Astrocyte (in vitro differentiated cells and primary cell): Measurements from ENCODE around the gene FAM83D. TPM values are rescaled to one million over a fixed set of nuclear protein-coding genes. Genes with fewer than 3 reads are reported as not detected.

Experiments used
- DNase-seq: peaks from one replicate; pipeline ENCODE4 v3.0.0-alpha.2; 2010; ENCODE audit warnings: low read depth
- FAIRE-seq: peaks from 2 replicates; lab custom pipeline; 2011; peaks lifted over from hg19 to GRCh38; lab: Jason Lieb, UNC
- H2AFZ ChIP-seq: 2 replicates; pipeline ENCODE4 v1.6.0; 2012; ENCODE audit warnings: low read depth, low read length, inconsistent platforms
- H3K27ac ChIP-seq: 2 replicates; pipeline ENCODE4 v1.5.1; 2011; ENCODE audit warnings: low read depth, low read length, inconsistent platforms
- H3K27me3 ChIP-seq: 2 replicates; pipeline ENCODE4 v1.6.0; 2011; ENCODE audit warnings: low read length, inconsistent platforms; ENCODE audit not compliant: insufficient read depth
- H3K36me3 ChIP-seq: 2 replicates; pipeline ENCODE4 v1.5.1; 2011; ENCODE audit warnings: low read length, inconsistent platforms; ENCODE audit not compliant: insufficient read depth
- H3K4me1 ChIP-seq: 2 replicates; pipeline ENCODE4 v1.5.1; 2011; ENCODE audit warnings: low read length, inconsistent platforms; ENCODE audit not compliant: insufficient read depth
- H3K4me2 ChIP-seq: 2 replicates; pipeline ENCODE4 v1.6.0; 2012; ENCODE audit warnings: low read length, inconsistent platforms
- H3K4me3 ChIP-seq: 2 replicates; pipeline ENCODE4 v1.5.1; 2011; ENCODE audit warnings: low read depth, mild to moderate bottlenecking, low read length, inconsistent platforms; ENCODE audit not compliant: insufficient read depth
- H3K79me2 ChIP-seq: 2 replicates; pipeline ENCODE4 v1.6.0; 2012; ENCODE audit warnings: mild to moderate bottlenecking, low read length, inconsistent platforms; ENCODE audit not compliant: insufficient read depth
- H3K9ac ChIP-seq: 2 replicates; pipeline ENCODE4 v1.6.0; 2012; ENCODE audit warnings: mild to moderate bottlenecking, low read length, inconsistent platforms
- H3K9me3 ChIP-seq: 2 replicates; pipeline ENCODE4 v1.5.1; 2012; ENCODE audit warnings: low read depth, mild to moderate bottlenecking, low read length, inconsistent platforms; ENCODE audit not compliant: insufficient read depth
- H4K20me1 ChIP-seq: 2 replicates; pipeline ENCODE4 v1.6.0; 2012; ENCODE audit warnings: low read length, inconsistent platforms; ENCODE audit not compliant: insufficient read depth
- H3K27ac Mint-ChIP-seq: one replicate; pipeline ENCODE4 v1.8.0; 2021; ENCODE audit warnings: mild to moderate bottlenecking, mixed read lengths; ENCODE audit not compliant: unreplicated experiment
- H3K27me3 Mint-ChIP-seq: one replicate; pipeline ENCODE4 v1.8.0; 2021; ENCODE audit warnings: low read depth, mixed read lengths; ENCODE audit not compliant: unreplicated experiment
- H3K36me3 Mint-ChIP-seq: one replicate; pipeline ENCODE4 v1.8.0; 2021; ENCODE audit warnings: low read depth, mixed read lengths; ENCODE audit not compliant: unreplicated experiment
- H3K4me1 Mint-ChIP-seq: one replicate; pipeline ENCODE4 v1.8.0; 2021; ENCODE audit warnings: low read depth, mixed read lengths; ENCODE audit not compliant: unreplicated experiment
- H3K4me3 Mint-ChIP-seq: one replicate; pipeline ENCODE4 v1.8.0; 2021; ENCODE audit warnings: mild to moderate bottlenecking, moderate library complexity, mixed read lengths; ENCODE audit not compliant: unreplicated experiment
- H3K9me3 Mint-ChIP-seq: one replicate; pipeline ENCODE4 v1.8.0; 2021; ENCODE audit warnings: mild to moderate bottlenecking, mixed read lengths; ENCODE audit not compliant: unreplicated experiment
- EZH2 ChIP-seq: IDR thresholded peaks from 2 replicates; pipeline ENCODE4 v1.6.1; 2012; ENCODE audit warnings: mild to moderate bottlenecking, low read length, inconsistent platforms; ENCODE audit not compliant: insufficient read depth
- total RNA-seq: library from RNA; stranded (reverse); gene quantifications from 2 replicates; pipeline ENCODE4 v1.2.1, GENCODE V29; 2021
- TF ChIP-seq, protein P1 (sequence below): IDR thresholded peaks from 2 replicates; pipeline ENCODE4 v1.5.1; 2011; ENCODE audit warnings: low read depth, mild to moderate bottlenecking, inconsistent platforms, low read length, moderate library complexity; ENCODE audit not compliant: insufficient read depth

The FAM83D gene
- total RNA-seq, 1 donor from 2014 or later, result 3.3 TPM

DNA sequence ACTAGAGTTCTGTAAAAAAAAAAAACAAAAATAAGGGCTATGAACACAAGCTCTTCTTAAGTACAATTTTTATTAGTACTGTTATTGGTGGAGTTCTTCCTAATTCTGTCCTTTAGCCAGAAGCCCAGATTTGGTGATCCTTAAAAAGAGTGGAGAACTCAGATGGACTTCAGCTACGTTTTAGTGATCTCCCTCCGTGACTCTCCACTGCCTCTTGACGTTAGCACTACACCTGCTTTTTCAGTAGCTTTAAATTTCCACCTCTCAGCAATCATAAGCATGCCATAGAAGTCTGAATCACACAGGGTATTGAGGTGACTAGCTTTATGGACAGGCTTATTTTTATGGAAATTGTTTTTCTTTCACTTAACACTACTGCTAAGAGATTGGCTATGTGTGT is 53.6 kb downstream of the FAM83D start:
- Histone ChIP-seq H3K27ac (no peak overlapping the region), H2AFZ (no peak overlapping the region), H3K79me2 (peaks cover 18% of the 10 kb centered on the region), H3K9ac (no peak overlapping the region), H3K9me3 (no peaks in the 10 kb centered on the region), H3K4me1 (peaks cover 5% of the 10 kb centered on the region), H3K27me3 (no peaks in the 10 kb centered on the region), H4K20me1 (peaks cover 31% of the 10 kb centered on the region), H3K4me2 (no peak overlapping the region), H3K4me3 (no peak overlapping the region), H3K36me3 (peaks cover 4% of the 10 kb centered on the region)
- DNase-seq, result no peak
- H3K9me3 Mint-ChIP-seq, result no peaks in the 10 kb centered on the region
- H3K4me1 Mint-ChIP-seq, result peaks cover 13% of the 10 kb centered on the region
- TF ChIP-seq EZH2, result no peak
- TF ChIP-seq, protein P1, sequence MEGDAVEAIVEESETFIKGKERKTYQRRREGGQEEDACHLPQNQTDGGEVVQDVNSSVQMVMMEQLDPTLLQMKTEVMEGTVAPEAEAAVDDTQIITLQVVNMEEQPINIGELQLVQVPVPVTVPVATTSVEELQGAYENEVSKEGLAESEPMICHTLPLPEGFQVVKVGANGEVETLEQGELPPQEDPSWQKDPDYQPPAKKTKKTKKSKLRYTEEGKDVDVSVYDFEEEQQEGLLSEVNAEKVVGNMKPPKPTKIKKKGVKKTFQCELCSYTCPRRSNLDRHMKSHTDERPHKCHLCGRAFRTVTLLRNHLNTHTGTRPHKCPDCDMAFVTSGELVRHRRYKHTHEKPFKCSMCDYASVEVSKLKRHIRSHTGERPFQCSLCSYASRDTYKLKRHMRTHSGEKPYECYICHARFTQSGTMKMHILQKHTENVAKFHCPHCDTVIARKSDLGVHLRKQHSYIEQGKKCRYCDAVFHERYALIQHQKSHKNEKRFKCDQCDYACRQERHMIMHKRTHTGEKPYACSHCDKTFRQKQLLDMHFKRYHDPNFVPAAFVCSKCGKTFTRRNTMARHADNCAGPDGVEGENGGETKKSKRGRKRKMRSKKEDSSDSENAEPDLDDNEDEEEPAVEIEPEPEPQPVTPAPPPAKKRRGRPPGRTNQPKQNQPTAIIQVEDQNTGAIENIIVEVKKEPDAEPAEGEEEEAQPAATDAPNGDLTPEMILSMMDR, result no peak
- H3K4me3 Mint-ChIP-seq, result no peak overlapping the region
- no peak for FAIRE-seq
- no peaks in the 10 kb centered on the region for H3K27me3 Mint-ChIP-seq
- no peaks in the 10 kb centered on the region for H3K36me3 Mint-ChIP-seq
- no peak overlapping the region for H3K27ac Mint-ChIP-seq

DNA sequence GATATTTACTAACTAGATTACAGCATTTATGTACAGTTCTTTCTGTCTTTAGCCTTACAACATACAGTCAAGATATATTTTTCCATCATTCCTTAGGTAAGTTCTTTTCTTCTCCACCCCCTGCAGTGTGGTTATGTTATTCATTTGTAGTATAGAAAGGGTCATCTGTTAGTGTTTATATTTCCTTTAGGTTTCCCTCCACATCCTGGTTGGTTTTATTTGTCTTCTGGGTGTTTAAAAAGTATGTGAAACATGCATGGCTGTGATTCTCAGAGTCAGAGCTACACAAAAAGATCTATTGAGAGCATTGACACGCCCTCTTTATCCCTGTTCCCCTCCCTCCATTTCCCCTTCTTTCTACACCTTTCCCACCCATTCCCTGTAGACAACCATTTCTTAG is 56.1 kb downstream of the FAM83D start:
- peak overlapping the region; percentile 1 for H3K4me2 ChIP-seq
- no peak for DNase-seq

DNA sequence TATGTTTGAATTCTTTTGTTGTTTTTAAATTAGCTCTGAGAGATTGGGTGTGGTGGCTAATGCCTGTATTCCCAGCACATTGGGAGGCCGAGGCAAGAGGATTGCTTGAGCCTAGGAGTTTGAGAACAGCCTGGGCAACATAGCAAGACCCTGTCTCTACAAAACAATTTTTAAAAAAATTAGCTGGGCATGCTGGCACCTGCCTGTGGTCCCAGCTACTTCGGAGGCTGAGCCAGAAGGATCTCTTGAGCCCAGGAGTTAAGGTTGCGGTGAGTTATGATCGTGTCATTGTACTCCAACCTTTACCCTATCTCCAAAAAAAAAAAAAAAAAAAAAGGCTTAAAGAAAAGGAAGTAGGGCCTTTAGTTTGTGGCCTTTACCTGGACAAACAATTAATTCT is 58.8 kb downstream of the FAM83D start:
- Histone ChIP-seq H3K79me2 (peaks cover 3% of the 10 kb centered on the region), H3K4me2 (peak overlapping the region; percentile 63), H3K27me3 (no peaks in the 10 kb centered on the region), H3K9me3 (no peaks in the 10 kb centered on the region), H3K9ac (no peak overlapping the region), H3K36me3 (peaks cover 3% of the 10 kb centered on the region), H3K4me1 (peaks cover 16% of the 10 kb centered on the region), H3K27ac (no peak overlapping the region), H3K4me3 (no peak overlapping the region), H4K20me1 (peaks cover 41% of the 10 kb centered on the region), H2AFZ (no peak overlapping the region)
- TF ChIP-seq EZH2, result no peak
- TF ChIP-seq, protein P1, result no peak
- no peak for DNase-seq
- FAIRE-seq, result no peak
- Mint-ChIP-seq H3K27me3 (no peaks in the 10 kb centered on the region), H3K9me3 (no peaks in the 10 kb centered on the region), H3K4me3 (no peak overlapping the region), H3K4me1 (peaks cover 28% of the 10 kb centered on the region), H3K36me3 (peaks cover 5% of the 10 kb centered on the region), H3K27ac (peak overlapping the region; percentile 14)

More for the DNA sequence above, 56.1 kb downstream of the FAM83D start:
- H3K9me3 ChIP-seq, result no peaks in the 10 kb centered on the region
- no peak overlapping the region for H3K9ac ChIP-seq
- no peak overlapping the region for H3K4me3 Mint-ChIP-seq
- TF ChIP-seq, protein P1, result no peak
- TF ChIP-seq EZH2, result no peak
- FAIRE-seq, result no peak
- H3K4me1 ChIP-seq, result peaks cover 16% of the 10 kb centered on the region
- H3K36me3 ChIP-seq, result no peaks in the 10 kb centered on the region
- H2AFZ ChIP-seq, result no peak overlapping the region
- no peaks in the 10 kb centered on the region for H3K9me3 Mint-ChIP-seq
- H3K36me3 Mint-ChIP-seq, result no peaks in the 10 kb centered on the region
- no peak overlapping the region for H3K27ac ChIP-seq
- H3K79me2 ChIP-seq, result peaks cover 16% of the 10 kb centered on the region
- no peaks in the 10 kb centered on the region for H3K27me3 Mint-ChIP-seq
- peaks cover 31% of the 10 kb centered on the region for H3K4me1 Mint-ChIP-seq
- no peaks in the 10 kb centered on the region for H3K27me3 ChIP-seq
- peak overlapping the region; percentile 35 for H3K27ac Mint-ChIP-seq
- no peak overlapping the region for H3K4me3 ChIP-seq
- H4K20me1 ChIP-seq, result peaks cover 49% of the 10 kb centered on the region
